ENCODE results near the gene GLRA3. TPM values are rescaled to one million over a fixed set of nuclear protein-coding genes. Genes with fewer than 3 reads are reported as not detected.

GLRA3 gene
- total RNA-seq, 1 donor from 2014 or later: not detected

- intact Hi-C loops (cut with DNase I): no loop called here
- H3K27me3 ChIP-seq: no peaks in the 10 kb centered on the region
- DNase-seq (ENCODE audit: low spot score in 2 of 2): no peak
- TF ChIP-seq CTCF (IDR thresholded peaks at IDR 0.05): no peak
- H3K4me3 ChIP-seq: no peak overlapping the region
- H3K27ac ChIP-seq: no peak overlapping the region
- H3K9me3 ChIP-seq: no peaks in the 10 kb centered on the region
- H3K36me3 ChIP-seq: no peaks in the 10 kb centered on the region
- H3K4me1 ChIP-seq: no peaks in the 10 kb centered on the region
Observed at GRCh38 chr4:174753021-174753420, 76.0 kb downstream of the GLRA3 start.

GRCh38 chr4:174752026-174752425, 77.0 kb downstream of the GLRA3 start:
- Histone ChIP-seq H3K4me3 (no peak overlapping the region), H3K27ac (no peak overlapping the region), H3K4me1 (no peaks in the 10 kb centered on the region), H3K9me3 (no peaks in the 10 kb centered on the region), H3K36me3 (no peaks in the 10 kb centered on the region), H3K27me3 (no peaks in the 10 kb centered on the region)
- intact Hi-C loops (cut with DNase I): no loop called here
- TF ChIP-seq CTCF (IDR thresholded peaks at IDR 0.05): no peak
- DNase-seq (ENCODE audit: low spot score in 2 of 2): no peak

GRCh38 chr4:174749091-174749490, 80.0 kb downstream of the GLRA3 start:
- TF ChIP-seq CTCF (IDR thresholded peaks at IDR 0.05): no peak

GRCh38 chr4:174746710-174747109, 82.3 kb downstream of the GLRA3 start:
- Histone ChIP-seq H3K36me3 (no peaks in the 10 kb centered on the region), H3K4me1 (no peaks in the 10 kb centered on the region), H3K9me3 (no peaks in the 10 kb centered on the region), H3K27me3 (no peaks in the 10 kb centered on the region), H3K27ac (no peak overlapping the region), H3K4me3 (no peak overlapping the region)
- TF ChIP-seq CTCF (IDR thresholded peaks at IDR 0.05): no peak
- intact Hi-C loops (cut with DNase I): no loop called here
- DNase-seq (ENCODE audit: low spot score in 2 of 2): no peak

More at GRCh38 chr4:174749091-174749490, 80.0 kb downstream of the GLRA3 start:
- intact Hi-C loops (cut with DNase I): no loop called here
- no peak overlapping the region for H3K4me3 ChIP-seq
- no peaks in the 10 kb centered on the region for H3K36me3 ChIP-seq
- no peak overlapping the region for H3K27ac ChIP-seq
- no peak for DNase-seq (ENCODE audit: low spot score in 2 of 2)
- no peaks in the 10 kb centered on the region for H3K27me3 ChIP-seq
- no peaks in the 10 kb centered on the region for H3K9me3 ChIP-seq
- no peaks in the 10 kb centered on the region for H3K4me1 ChIP-seq

- no peak overlapping the region for H3K27ac ChIP-seq
- H3K4me1 ChIP-seq: no peaks in the 10 kb centered on the region
- no peaks in the 10 kb centered on the region for H3K9me3 ChIP-seq
- no peak overlapping the region for H3K4me3 ChIP-seq
- H3K36me3 ChIP-seq: no peaks in the 10 kb centered on the region
- no peak for TF ChIP-seq CTCF (IDR thresholded peaks at IDR 0.05)
- intact Hi-C loops (cut with DNase I): no loop called here
- no peaks in the 10 kb centered on the region for H3K27me3 ChIP-seq
- no peak for DNase-seq (ENCODE audit: low spot score in 2 of 2)
Observed at GRCh38 chr4:174742561-174742960, 86.5 kb downstream of the GLRA3 start.

- DNase-seq (ENCODE audit: low spot score in 2 of 2): no peak
- Histone ChIP-seq H3K4me3 (no peak overlapping the region), H3K4me1 (no peaks in the 10 kb centered on the region), H3K27me3 (no peaks in the 10 kb centered on the region), H3K36me3 (no peaks in the 10 kb centered on the region), H3K27ac (no peak overlapping the region), H3K9me3 (no peaks in the 10 kb centered on the region)
- intact Hi-C loops (cut with DNase I): no loop called here
- no peak for TF ChIP-seq CTCF (IDR thresholded peaks at IDR 0.05)
Observed at GRCh38 chr4:174739576-174739975, 89.5 kb downstream of the GLRA3 start.
